HL-60 (cell line): ENCODE data around the gene TNRC6C.

Source experiments
- DNase-seq, 2 experiments: peaks; one replicate each; pipeline ENCODE4 v3.0.0-alpha.2; 2010 to 2020; ENCODE audit warnings: low read depth in 1 of 2, low spot score in 1 of 2
- H3K27ac ChIP-seq: fragments of 250-450 bp; sonication (Bioruptor Pico); replicated peaks from 2 replicates; pipeline ENCODE4 v1.5.1; 2020; ENCODE audit warnings: mild to moderate bottlenecking, moderate library complexity
- H3K27me3 ChIP-seq: fragments of 250-450 bp; sonication (Bioruptor Pico); 2 replicates; pipeline ENCODE4 v1.5.1; 2021; ENCODE audit warnings: mild to moderate bottlenecking, moderate library complexity; ENCODE audit not compliant: insufficient read depth, poor library complexity, severe bottlenecking
- H3K4me3 ChIP-seq: replicated peaks from 2 replicates; pipeline ENCODE4 v1.5.1; 2011; ENCODE audit warnings: mild to moderate bottlenecking, control low read depth, low read length; ENCODE audit not compliant: insufficient read depth
- GABPA ChIP-seq: IDR thresholded peaks from 2 replicates; pipeline ENCODE4 v1.6.1; 2012; ENCODE audit warnings: low read depth
- POLR2AphosphoS5 ChIP-seq: IDR thresholded peaks from 2 replicates; pipeline ENCODE4 v1.6.1; 2012; ENCODE audit warnings: low read depth
- SPI1 ChIP-seq: IDR thresholded peaks from 2 replicates; pipeline ENCODE4 v1.6.1; 2012; ENCODE audit warnings: low read depth, mild to moderate bottlenecking, borderline replicate concordance
- TF ChIP-seq, protein P1 (sequence below): IDR thresholded peaks from 2 replicates; pipeline ENCODE4 v1.6.1; 2012; ENCODE audit warnings: low read depth; ENCODE audit not compliant: insufficient replicate concordance
- TF ChIP-seq, protein P2 (sequence below): IDR thresholded peaks from one replicate; pipeline ENCODE4 v1.5.1; 2011; ENCODE audit warnings: low read length, control low read depth, inconsistent platforms; ENCODE audit not compliant: insufficient read depth

Gene TNRC6C

GRCh38 chr17:78058001-78058400, 99.5 kb downstream of the TNRC6C start:
- Histone ChIP-seq H3K27me3 (no peaks in the 10 kb centered on the region), H3K4me3 (no peak overlapping the region), H3K27ac (no peak overlapping the region)
- DNase-seq = no peak
- TF ChIP-seq POLR2AphosphoS5 = no peak
- TF ChIP-seq, protein P1, sequence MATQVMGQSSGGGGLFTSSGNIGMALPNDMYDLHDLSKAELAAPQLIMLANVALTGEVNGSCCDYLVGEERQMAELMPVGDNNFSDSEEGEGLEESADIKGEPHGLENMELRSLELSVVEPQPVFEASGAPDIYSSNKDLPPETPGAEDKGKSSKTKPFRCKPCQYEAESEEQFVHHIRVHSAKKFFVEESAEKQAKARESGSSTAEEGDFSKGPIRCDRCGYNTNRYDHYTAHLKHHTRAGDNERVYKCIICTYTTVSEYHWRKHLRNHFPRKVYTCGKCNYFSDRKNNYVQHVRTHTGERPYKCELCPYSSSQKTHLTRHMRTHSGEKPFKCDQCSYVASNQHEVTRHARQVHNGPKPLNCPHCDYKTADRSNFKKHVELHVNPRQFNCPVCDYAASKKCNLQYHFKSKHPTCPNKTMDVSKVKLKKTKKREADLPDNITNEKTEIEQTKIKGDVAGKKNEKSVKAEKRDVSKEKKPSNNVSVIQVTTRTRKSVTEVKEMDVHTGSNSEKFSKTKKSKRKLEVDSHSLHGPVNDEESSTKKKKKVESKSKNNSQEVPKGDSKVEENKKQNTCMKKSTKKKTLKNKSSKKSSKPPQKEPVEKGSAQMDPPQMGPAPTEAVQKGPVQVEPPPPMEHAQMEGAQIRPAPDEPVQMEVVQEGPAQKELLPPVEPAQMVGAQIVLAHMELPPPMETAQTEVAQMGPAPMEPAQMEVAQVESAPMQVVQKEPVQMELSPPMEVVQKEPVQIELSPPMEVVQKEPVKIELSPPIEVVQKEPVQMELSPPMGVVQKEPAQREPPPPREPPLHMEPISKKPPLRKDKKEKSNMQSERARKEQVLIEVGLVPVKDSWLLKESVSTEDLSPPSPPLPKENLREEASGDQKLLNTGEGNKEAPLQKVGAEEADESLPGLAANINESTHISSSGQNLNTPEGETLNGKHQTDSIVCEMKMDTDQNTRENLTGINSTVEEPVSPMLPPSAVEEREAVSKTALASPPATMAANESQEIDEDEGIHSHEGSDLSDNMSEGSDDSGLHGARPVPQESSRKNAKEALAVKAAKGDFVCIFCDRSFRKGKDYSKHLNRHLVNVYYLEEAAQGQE = no peak
- TF ChIP-seq, protein P2, sequence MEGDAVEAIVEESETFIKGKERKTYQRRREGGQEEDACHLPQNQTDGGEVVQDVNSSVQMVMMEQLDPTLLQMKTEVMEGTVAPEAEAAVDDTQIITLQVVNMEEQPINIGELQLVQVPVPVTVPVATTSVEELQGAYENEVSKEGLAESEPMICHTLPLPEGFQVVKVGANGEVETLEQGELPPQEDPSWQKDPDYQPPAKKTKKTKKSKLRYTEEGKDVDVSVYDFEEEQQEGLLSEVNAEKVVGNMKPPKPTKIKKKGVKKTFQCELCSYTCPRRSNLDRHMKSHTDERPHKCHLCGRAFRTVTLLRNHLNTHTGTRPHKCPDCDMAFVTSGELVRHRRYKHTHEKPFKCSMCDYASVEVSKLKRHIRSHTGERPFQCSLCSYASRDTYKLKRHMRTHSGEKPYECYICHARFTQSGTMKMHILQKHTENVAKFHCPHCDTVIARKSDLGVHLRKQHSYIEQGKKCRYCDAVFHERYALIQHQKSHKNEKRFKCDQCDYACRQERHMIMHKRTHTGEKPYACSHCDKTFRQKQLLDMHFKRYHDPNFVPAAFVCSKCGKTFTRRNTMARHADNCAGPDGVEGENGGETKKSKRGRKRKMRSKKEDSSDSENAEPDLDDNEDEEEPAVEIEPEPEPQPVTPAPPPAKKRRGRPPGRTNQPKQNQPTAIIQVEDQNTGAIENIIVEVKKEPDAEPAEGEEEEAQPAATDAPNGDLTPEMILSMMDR = no peak
- no peak for TF ChIP-seq SPI1
- TF ChIP-seq GABPA = no peak

- Histone ChIP-seq H3K4me3 (no peak overlapping the region), H3K27me3 (no peaks in the 10 kb centered on the region)
- TF ChIP-seq, protein P2 = no peak
- TF ChIP-seq, protein P1 = no peak
- TF ChIP-seq GABPA = no peak
- no peak for TF ChIP-seq POLR2AphosphoS5
- TF ChIP-seq SPI1 = no peak
These were observed 100.1 kb downstream of the TNRC6C start for GRCh38 chr17:78058581-78058980.

GRCh38 chr17:78062596-78062995, 104.1 kb downstream of the TNRC6C start:
- no peak for DNase-seq
- Histone ChIP-seq H3K4me3 (no peak overlapping the region), H3K27me3 (no peaks in the 10 kb centered on the region), H3K27ac (no peak overlapping the region)
- TF ChIP-seq SPI1 (no peak), POLR2AphosphoS5 (no peak), GABPA (no peak)
- TF ChIP-seq, protein P2 = no peak
- TF ChIP-seq, protein P1 = no peak

More at GRCh38 chr17:78058581-78058980, 100.1 kb downstream of the TNRC6C start:
- DNase-seq = no peak
- H3K27ac ChIP-seq = no peak overlapping the region
